T-helper 17 cell (primary cell): ENCODE measurements around the gene KCTD12. TPM values are rescaled to one million over a fixed set of nuclear protein-coding genes. Genes with fewer than 3 reads are reported as not detected.
A peak's percentile ranks its signal among the peaks of the same experiment; 100 is the strongest.

ENCODE experiments used
- ATAC-seq: fragments of 150-1000 bp; cut with Tn5 transposase; 2 replicates; pipeline ENCODE4 v1.10.0; 2021; ENCODE audit warnings: mild to moderate bottlenecking, moderate library complexity
- DNase-seq, 3 donors: peaks; one replicate each; pipeline versions ENCODE4 v3.0.0 to v3.0.0-alpha.2; 2020 to 2021
- H3K9me3 ChIP-seq: one replicate; pipeline ENCODE4 v1.7.0; 2013; ENCODE audit warnings: low read length, mild to moderate bottlenecking; ENCODE audit not compliant: control insufficient read depth, poor library complexity, severe bottlenecking
- H3K27ac Mint-ChIP-seq: one replicate; pipeline ENCODE4 v1.8.0; 2022; ENCODE audit warnings: mild to moderate bottlenecking, moderate library complexity, mixed read lengths
- H3K27me3 Mint-ChIP-seq: one replicate; pipeline ENCODE4 v1.8.0; 2022; ENCODE audit warnings: mixed read lengths
- H3K36me3 Mint-ChIP-seq: one replicate; pipeline ENCODE4 v1.8.0; 2022; ENCODE audit warnings: low read depth, mixed read lengths
- H3K4me1 Mint-ChIP-seq: one replicate; pipeline ENCODE4 v1.8.0; 2022; ENCODE audit warnings: mild to moderate bottlenecking, mixed read lengths
- H3K4me3 Mint-ChIP-seq: one replicate; pipeline ENCODE4 v1.8.0; 2022; ENCODE audit warnings: mild to moderate bottlenecking, moderate library complexity, mixed read lengths
- total RNA-seq, 4 donors: library from RNA in 2 of 4; stranded (reverse) in 2 of 4; gene quantifications; one replicate each; pipeline ENCODE4 v1.2.3 and lab custom pipeline; 2022 to 2026

The KCTD12 gene
- total RNA-seq, 2 donors from 2014 or later = 3.8 to 4.6 TPM

DNA sequence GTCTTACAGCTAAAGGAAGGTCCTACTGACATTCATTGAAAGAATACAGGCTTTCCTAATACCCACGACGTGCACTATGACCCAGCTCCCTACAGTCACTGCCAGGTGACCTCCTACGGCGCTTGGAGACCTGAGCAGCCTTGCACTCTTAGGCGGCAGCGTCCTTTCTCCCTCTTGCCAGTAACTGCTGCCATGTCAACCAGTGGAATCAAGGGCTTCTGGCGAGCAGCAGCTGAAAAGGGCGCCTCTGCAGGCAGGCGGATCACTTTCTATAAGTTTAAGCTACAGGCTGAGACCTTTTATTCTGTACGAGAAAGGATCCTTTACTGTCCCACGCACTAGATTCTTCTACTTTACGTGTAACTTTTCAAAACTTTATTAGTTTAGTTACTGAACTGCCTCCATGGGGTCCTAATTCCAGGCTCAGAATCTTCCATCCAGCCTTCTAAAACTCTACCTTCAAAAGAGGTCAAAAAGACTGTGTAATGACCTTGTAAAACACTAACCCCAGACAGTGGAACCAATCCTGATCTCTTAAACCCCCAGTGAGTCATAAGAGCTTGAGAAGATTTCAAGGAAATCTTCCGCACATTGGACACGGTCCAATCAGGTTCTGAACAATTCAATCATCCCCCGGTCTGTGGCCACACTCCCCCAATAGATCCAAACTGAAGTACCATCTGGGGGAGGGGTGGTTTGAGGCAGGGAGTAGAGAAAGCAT, 1.9 kb downstream of the KCTD12 start:
- H3K27ac Mint-ChIP-seq = peak overlapping the region; percentile 62
- no peak for ATAC-seq
- peak overlapping the region; percentile 89 for H3K4me3 Mint-ChIP-seq
- no peaks in the 10 kb centered on the region for H3K9me3 ChIP-seq
- H3K36me3 Mint-ChIP-seq = peaks cover 3% of the 10 kb centered on the region
- H3K27me3 Mint-ChIP-seq = peaks cover 24% of the 10 kb centered on the region
- H3K4me1 Mint-ChIP-seq = peaks cover 17% of the 10 kb centered on the region
- no peak for DNase-seq

DNA sequence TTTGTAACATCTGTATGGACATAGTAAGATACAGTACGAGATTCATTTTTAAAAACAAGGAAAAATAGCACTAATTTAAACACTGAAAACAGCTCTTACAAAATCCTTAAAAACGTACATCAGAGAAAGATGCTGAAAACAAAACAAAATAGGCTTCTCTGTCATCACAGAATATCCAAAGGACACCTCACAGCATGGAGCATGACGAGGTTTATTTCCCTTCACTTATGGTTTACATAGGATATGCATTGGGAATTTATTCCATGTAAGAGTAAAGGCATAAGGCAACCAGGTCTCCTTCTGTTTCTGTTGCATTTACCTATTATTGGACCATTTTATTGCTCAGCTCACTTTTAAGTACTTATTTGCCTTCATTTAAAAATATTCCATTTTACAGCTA, 3.0 kb downstream of the KCTD12 start:
- H3K9me3 ChIP-seq = no peaks in the 10 kb centered on the region
- Mint-ChIP-seq H3K27me3 (peaks cover 15% of the 10 kb centered on the region), H3K27ac (no peak overlapping the region), H3K4me3 (no peak overlapping the region), H3K4me1 (peaks cover 21% of the 10 kb centered on the region), H3K36me3 (no peaks in the 10 kb centered on the region)
- DNase-seq (no peak), ATAC-seq (no peak)

DNA sequence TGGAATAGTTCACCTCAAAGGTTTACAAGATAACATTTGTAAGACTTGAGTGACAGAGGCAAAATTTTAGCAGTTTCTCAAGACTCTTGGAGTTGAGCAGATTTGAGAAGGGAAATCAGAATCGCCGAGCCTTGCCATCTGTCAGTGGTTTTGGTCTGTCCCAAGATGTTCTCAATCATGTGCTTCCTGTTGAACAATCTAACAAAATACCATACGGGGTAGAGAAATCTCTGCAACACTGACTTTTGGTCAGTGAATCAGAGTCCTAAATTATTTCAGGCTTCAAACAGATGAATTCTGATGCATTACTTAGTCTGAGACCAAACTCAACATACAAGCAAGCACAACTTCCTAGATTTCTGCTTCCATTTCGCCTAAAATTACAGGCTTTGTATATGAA, 3.8 kb downstream of the KCTD12 start:
- no peaks in the 10 kb centered on the region for H3K36me3 Mint-ChIP-seq
- H3K27ac Mint-ChIP-seq = peak overlapping the region; percentile 8
- no peaks in the 10 kb centered on the region for H3K9me3 ChIP-seq
- peaks cover 9% of the 10 kb centered on the region for H3K27me3 Mint-ChIP-seq
- no peak overlapping the region for H3K4me3 Mint-ChIP-seq
- DNase-seq (no peak), ATAC-seq (no peak)
- H3K4me1 Mint-ChIP-seq = peaks cover 20% of the 10 kb centered on the region

DNA sequence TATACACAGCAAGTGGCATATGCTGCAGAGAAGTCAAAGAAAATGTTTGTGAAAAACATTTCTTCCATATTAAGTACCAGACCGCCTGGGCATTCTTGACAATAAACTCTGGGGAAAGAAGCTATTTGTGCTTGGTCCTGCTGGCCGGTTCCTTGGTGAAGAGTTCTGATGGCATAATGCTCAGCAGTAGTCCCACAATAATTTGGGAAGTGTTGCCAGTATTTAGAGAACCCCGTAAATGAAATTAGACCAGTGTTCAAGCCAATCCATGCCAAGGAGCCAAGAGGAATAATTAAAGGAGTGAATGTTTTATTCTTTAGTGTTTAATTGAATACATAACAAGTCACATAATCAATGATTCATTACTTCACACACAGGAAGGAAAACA, 6.3 kb downstream of the KCTD12 start:
- DNase-seq (no peak), ATAC-seq (no peak)
- no peak overlapping the region for H3K4me3 Mint-ChIP-seq
- peaks cover 15% of the 10 kb centered on the region for H3K4me1 Mint-ChIP-seq
- H3K36me3 Mint-ChIP-seq = no peaks in the 10 kb centered on the region
- no peaks in the 10 kb centered on the region for H3K9me3 ChIP-seq
- peak overlapping the region; percentile 41 for H3K27ac Mint-ChIP-seq
- peaks cover 10% of the 10 kb centered on the region for H3K27me3 Mint-ChIP-seq

DNA sequence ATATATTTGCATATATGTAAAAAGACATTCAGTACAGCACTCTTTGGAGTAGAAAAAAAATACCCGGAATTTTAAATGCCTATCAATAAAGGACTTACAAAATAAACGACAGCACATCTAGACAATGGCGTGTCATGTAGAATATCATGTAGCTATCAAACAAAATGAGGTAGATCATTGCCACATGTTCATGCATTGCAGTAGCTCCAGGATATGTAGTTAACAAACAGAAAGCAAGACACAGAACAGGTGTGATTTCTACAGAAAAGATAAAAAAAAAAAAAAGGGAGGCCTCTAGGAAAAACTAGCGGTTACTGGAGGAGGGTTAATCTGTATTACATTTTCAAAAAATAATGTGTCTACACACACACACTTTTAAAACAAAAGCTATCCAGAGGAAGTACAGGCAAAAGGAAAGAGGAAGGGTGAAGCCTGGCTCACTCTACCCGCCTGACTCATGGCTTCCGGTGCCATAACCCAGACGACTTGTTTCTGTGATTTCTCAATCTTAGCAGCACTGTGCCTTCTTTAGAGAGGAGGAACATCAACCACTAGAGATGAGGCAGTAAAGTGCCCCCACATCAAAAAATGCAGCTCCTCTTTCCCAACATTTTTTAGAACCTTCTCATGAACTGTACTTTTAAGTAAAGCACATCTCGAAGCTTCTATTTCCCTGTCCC, 6.9 kb downstream of the KCTD12 start:
- H3K4me3 Mint-ChIP-seq = peak overlapping the region; percentile 61
- H3K9me3 ChIP-seq = no peaks in the 10 kb centered on the region
- H3K27ac Mint-ChIP-seq = peak overlapping the region; percentile 41
- peak in 1 of 3 donors; percentile 15 for DNase-seq
- H3K27me3 Mint-ChIP-seq = peaks cover 11% of the 10 kb centered on the region
- peaks cover 11% of the 10 kb centered on the region for H3K4me1 Mint-ChIP-seq
- peak; percentile 97 for ATAC-seq
- no peaks in the 10 kb centered on the region for H3K36me3 Mint-ChIP-seq

DNA sequence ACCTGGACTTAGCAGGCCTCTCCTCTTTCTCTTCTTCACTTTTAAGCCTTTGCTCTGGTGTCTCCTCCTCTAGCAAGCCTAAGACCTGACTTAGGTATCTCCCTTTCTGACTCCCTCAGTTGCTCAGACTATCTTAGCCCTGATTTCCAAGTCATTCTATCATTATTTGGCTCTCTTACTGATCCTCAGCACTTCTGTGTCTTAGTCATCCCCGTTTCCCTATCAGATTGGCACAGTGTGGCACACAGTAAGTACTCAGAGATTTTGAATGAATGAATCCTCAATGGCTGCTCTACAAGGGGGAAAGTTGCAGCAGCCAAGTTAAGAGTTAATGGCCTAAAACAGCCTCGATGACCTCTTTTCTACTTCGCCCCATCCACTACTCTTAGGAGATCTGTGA, 8.2 kb downstream of the KCTD12 start:
- Mint-ChIP-seq H3K4me3 (no peak overlapping the region), H3K4me1 (peaks cover 7% of the 10 kb centered on the region), H3K27ac (peak overlapping the region; percentile 41), H3K27me3 (peaks cover 16% of the 10 kb centered on the region), H3K36me3 (peaks cover under 1% of the 10 kb centered on the region)
- H3K9me3 ChIP-seq = no peaks in the 10 kb centered on the region
- ATAC-seq (no peak), DNase-seq (no peak)

DNA sequence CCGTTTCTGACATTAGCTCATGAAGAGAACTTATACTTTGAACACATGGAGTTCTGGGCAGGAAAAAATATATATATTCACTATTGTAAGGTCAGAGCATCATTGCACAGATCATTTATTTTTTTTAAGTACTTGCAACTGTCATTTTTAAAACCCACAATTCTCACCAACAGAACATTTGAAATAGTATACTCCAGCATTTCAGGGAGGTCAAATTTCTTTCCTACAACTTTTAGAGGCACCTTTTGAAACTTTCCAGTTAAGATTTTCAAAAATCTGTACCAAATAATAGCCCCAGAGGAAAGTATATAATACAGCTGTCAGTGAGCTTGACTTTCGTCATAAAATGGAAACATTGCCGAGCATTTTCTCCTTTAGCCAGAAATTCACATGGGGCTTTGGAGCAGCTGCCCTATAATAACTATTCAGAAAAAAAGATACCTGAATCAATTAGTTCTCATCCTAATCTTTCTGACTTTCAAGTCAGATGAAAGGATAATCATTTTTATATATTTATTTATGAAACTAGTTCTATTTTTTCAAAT, 10.9 kb downstream of the KCTD12 start:
- DNase-seq (no peak), ATAC-seq (no peak)
- peaks cover 43% of the 10 kb centered on the region for H3K27me3 Mint-ChIP-seq
- peaks cover 4% of the 10 kb centered on the region for H3K4me1 Mint-ChIP-seq
- H3K27ac Mint-ChIP-seq = no peak overlapping the region
- H3K4me3 Mint-ChIP-seq = no peak overlapping the region
- no peaks in the 10 kb centered on the region for H3K9me3 ChIP-seq
- H3K36me3 Mint-ChIP-seq = peaks cover 2% of the 10 kb centered on the region

DNA sequence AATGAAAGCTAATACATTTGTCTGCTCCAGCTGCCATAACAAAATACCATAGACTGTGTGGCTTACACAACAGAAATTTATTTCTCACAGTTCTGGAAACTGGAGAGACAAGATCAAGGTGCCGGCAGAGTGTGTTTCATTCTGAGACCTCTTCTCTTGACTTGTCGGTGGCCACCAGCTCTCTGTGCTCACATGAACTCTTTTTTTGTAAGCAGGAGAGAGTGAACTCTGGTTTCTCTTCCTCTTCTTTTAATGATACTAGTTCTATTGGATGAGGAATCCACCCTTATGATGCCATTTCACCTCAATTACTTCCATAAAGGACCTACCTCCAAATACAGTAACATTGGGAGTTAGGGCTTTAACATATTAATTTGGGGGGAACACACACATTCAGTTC, 11.7 kb downstream of the KCTD12 start:
- ATAC-seq = no peak
- DNase-seq = no peak
- Mint-ChIP-seq H3K27me3 (peaks cover 51% of the 10 kb centered on the region), H3K4me1 (peaks cover 4% of the 10 kb centered on the region), H3K4me3 (no peak overlapping the region), H3K36me3 (peaks cover 5% of the 10 kb centered on the region), H3K27ac (no peak overlapping the region)
- H3K9me3 ChIP-seq = no peaks in the 10 kb centered on the region

DNA sequence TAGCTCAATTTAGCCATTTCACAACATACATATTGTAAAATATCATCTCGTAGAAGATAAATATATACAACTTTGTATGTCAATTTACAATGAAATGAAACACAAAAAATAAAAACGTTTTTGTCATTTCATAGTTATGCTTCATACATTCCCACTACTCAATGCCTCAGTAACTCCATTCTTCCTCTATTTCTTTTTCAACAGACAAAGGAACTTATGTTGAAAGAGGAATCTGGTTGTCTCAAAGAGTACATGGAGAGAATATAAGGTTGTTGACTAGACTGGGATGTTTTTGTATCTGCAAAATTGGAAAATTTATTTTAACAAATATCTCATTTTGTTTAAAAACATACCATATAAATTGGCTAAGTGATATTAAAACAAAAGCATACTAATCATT, 12.8 kb downstream of the KCTD12 start:
- no peak overlapping the region for H3K4me3 Mint-ChIP-seq
- no peaks in the 10 kb centered on the region for H3K9me3 ChIP-seq
- H3K27me3 Mint-ChIP-seq = peaks cover 54% of the 10 kb centered on the region
- H3K36me3 Mint-ChIP-seq = peaks cover 5% of the 10 kb centered on the region
- no peaks in the 10 kb centered on the region for H3K4me1 Mint-ChIP-seq
- ATAC-seq (no peak), DNase-seq (no peak)
- no peak overlapping the region for H3K27ac Mint-ChIP-seq

DNA sequence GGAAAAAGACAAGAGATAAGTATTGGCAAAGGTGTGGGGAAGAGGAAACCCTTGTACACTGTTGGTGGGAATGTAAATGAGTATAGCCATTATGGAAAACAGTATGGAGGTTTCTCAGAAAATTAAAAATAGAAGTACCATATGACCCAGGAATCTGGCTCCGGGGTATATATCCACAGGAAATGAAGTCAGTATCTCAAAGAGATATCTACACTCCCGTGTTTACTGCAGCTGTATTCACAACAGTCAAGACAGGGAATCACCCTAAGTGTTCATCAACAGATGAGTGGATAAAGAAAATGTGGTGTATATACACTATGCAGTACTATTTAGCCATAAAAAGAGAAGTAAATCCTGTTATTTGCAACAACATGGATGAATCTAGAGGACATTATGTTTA, 13.5 kb downstream of the KCTD12 start:
- no peaks in the 10 kb centered on the region for H3K4me1 Mint-ChIP-seq

DNA sequence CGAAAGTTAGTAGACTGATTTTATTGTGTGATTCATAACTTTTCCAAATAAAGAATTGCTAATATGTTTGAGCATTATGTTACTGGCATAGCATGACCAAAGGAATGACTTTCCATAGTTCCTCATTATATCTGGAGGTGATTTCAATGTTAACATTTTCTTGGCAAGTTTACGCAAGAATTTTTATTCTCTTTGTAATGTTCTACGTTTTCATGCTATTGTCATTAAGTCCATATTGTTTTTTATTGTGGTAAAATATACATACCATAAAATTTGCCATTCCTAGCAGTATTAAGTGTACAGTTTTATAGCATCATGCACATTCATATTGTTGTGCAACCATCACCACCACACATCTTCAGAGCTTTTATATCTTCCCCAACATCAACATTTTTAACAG, 14.8 kb downstream of the KCTD12 start:
- no peaks in the 10 kb centered on the region for H3K9me3 ChIP-seq
- ATAC-seq (no peak), DNase-seq (no peak)
- no peak overlapping the region for H3K4me3 Mint-ChIP-seq
- H3K36me3 Mint-ChIP-seq = peaks cover 5% of the 10 kb centered on the region
- H3K27me3 Mint-ChIP-seq = peaks cover 72% of the 10 kb centered on the region
- H3K27ac Mint-ChIP-seq = no peak overlapping the region
- H3K4me1 Mint-ChIP-seq = no peaks in the 10 kb centered on the region

More for the DNA sequence above, 13.5 kb downstream of the KCTD12 start:
- ATAC-seq = no peak
- Mint-ChIP-seq H3K27me3 (peaks cover 60% of the 10 kb centered on the region), H3K27ac (no peak overlapping the region), H3K4me3 (no peak overlapping the region), H3K36me3 (peaks cover 5% of the 10 kb centered on the region)
- DNase-seq = no peak
- no peaks in the 10 kb centered on the region for H3K9me3 ChIP-seq

DNA sequence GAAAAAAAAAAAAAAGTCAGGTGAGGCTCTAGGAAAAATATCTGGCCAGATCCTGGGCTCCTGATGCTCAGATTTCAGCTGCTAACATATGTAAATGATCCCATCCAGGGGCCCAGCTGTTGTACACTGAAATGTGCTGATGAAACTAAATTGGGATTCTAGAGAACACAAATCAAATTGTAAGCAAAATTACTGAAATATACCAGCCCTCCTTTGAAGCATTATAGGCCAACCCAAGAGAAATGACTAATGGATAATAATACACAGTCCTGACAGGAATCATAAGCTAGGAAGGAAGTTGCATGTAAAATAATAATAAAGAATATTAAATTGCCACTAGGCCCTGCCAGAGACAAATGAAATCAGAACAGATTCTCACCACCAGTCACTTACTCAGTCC, 17.8 kb downstream of the KCTD12 start:
- DNase-seq = no peak
- no peak for ATAC-seq
- H3K9me3 ChIP-seq = no peaks in the 10 kb centered on the region
- H3K27me3 Mint-ChIP-seq = peaks cover 79% of the 10 kb centered on the region
- H3K36me3 Mint-ChIP-seq = peaks cover 5% of the 10 kb centered on the region
- no peak overlapping the region for H3K27ac Mint-ChIP-seq
- no peak overlapping the region for H3K4me3 Mint-ChIP-seq
- no peaks in the 10 kb centered on the region for H3K4me1 Mint-ChIP-seq

DNA sequence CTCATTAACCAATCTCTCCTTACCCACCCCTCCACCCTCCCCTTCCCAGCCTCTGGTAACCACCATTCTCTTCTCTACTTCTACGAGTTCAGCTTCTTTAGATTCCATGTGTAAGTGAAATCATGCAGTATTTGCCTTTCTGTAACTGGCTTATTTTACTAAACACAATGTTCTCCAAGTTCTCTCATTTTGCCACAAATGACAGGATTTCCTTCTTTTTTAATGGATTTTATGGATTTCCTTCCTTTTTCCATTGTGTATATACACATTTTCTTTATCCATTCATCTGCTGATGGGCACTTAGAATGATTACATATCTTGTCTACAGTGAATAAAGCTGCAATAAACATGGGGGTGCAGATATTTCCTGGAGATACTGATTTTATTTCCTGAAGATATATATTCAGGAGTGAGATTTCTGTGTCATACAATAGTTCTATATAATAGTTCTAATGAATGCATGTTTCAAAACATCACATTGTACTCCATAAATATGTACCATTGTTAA, 20.2 kb downstream of the KCTD12 start:
- peaks cover 59% of the 10 kb centered on the region for H3K27me3 Mint-ChIP-seq
- H3K9me3 ChIP-seq = no peaks in the 10 kb centered on the region
- ATAC-seq (no peak), DNase-seq (no peak)
- no peaks in the 10 kb centered on the region for H3K4me1 Mint-ChIP-seq
- no peak overlapping the region for H3K4me3 Mint-ChIP-seq
- no peak overlapping the region for H3K27ac Mint-ChIP-seq
- peaks cover 2% of the 10 kb centered on the region for H3K36me3 Mint-ChIP-seq
